WTC11 (cell line): ENCODE measurements around the gene WDR11. TPM values are rescaled to one million over a fixed set of nuclear protein-coding genes. Genes with fewer than 3 reads are reported as not detected.

ENCODE experiments used
- ATAC-seq: fragments of 200-7000 bp; cut with Tn5 transposase; 2 replicates; pipeline ENCODE4 v1.10.0; 2021; ENCODE audit warnings: mild to moderate bottlenecking, moderate library complexity
- CTCF ChIA-PET: fragments of 300-600 bp; sonication (Branson Sonifier 250); formaldehyde crosslinking; loops from one replicate; lab custom pipeline; 2021; ENCODE audit warnings: antibody characterized with exemption; lab: Charles Lee
- POLR2A ChIA-PET: fragments of 350-600 bp; sonication (Branson Sonifier 250); formaldehyde crosslinking; loops from one replicate; lab custom pipeline; 2021; ENCODE audit warnings: antibody characterized with exemption; lab: Charles Lee
- DNase-seq: peaks from one replicate; pipeline ENCODE4 v3.0.0; 2021; ENCODE audit warnings: low spot score
- H3K27ac Mint-ChIP-seq: 2 replicates; pipeline ENCODE4 v1.8.0; 2021; ENCODE audit warnings: mixed read lengths
- H3K27me3 Mint-ChIP-seq: 2 replicates; pipeline ENCODE4 v1.8.0; 2021; ENCODE audit warnings: low read depth, mild to moderate bottlenecking, moderate library complexity, mixed read lengths
- H3K36me3 Mint-ChIP-seq: 2 replicates; pipeline ENCODE4 v1.8.0; 2021; ENCODE audit warnings: mixed read lengths
- H3K4me1 Mint-ChIP-seq: 2 replicates; pipeline ENCODE4 v1.8.0; 2022; ENCODE audit warnings: mixed read lengths
- H3K4me3 Mint-ChIP-seq: 2 replicates; pipeline ENCODE4 v1.8.0; 2021; ENCODE audit warnings: mild to moderate bottlenecking, moderate library complexity, mixed read lengths
- H3K9me3 Mint-ChIP-seq: 2 replicates; pipeline ENCODE4 v1.8.0; 2021; ENCODE audit warnings: mixed read lengths
- AR ChIP-seq: fragments of 250-450 bp; sonication (Bioruptor Pico); IDR thresholded peaks from 2 replicates; pipeline ENCODE4 v1.9.0; 2021; ENCODE audit warnings: mild to moderate bottlenecking
- ATF6 ChIP-seq: sonication (generic); formaldehyde crosslinking; IDR thresholded peaks from 2 replicates; pipeline ENCODE4 v1.8.1; 2023; ENCODE audit warnings: mild to moderate bottlenecking, missing genetic modification reagents
- CTCF ChIP-seq: fragments of 200-600 bp; IDR thresholded peaks from 2 replicates; pipeline ENCODE4 v1.8.0; 2022; ENCODE audit warnings: antibody characterized with exemption
- E2F5 ChIP-seq: sonication (generic); formaldehyde crosslinking; IDR thresholded peaks from 2 replicates; pipeline ENCODE4 v1.8.1; 2022; ENCODE audit warnings: mild to moderate bottlenecking, moderate library complexity, missing genetic modification reagents
- ETV6 ChIP-seq: sonication (generic); formaldehyde crosslinking; IDR thresholded peaks from 2 replicates; pipeline ENCODE4 v1.8.1; 2022; ENCODE audit warnings: mild to moderate bottlenecking, missing genetic modification reagents
- GABPB1 ChIP-seq: sonication (generic); formaldehyde crosslinking; IDR thresholded peaks from 2 replicates; pipeline ENCODE4 v1.8.1; 2023; ENCODE audit warnings: mild to moderate bottlenecking, missing genetic modification reagents
- GTF2I ChIP-seq: fragments of 250-450 bp; sonication (Bioruptor Pico); conservative IDR thresholded peaks from 2 replicates; pipeline ENCODE4 v1.4.0; 2021; ENCODE audit warnings: mild to moderate bottlenecking
- HMGA2 ChIP-seq: fragments of 250-450 bp; sonication (Bioruptor Pico); IDR thresholded peaks from 2 replicates; pipeline ENCODE4 v1.4.0; 2021; ENCODE audit warnings: mild to moderate bottlenecking, moderate library complexity
- IRF1 ChIP-seq: sonication (generic); formaldehyde crosslinking; IDR thresholded peaks from 2 replicates; pipeline ENCODE4 v1.8.0; 2023; ENCODE audit warnings: missing genetic modification reagents
- JUN ChIP-seq: sonication (generic); formaldehyde crosslinking; IDR thresholded peaks from 2 replicates; pipeline ENCODE4 v1.8.0; 2023; ENCODE audit warnings: mild to moderate bottlenecking, missing genetic modification reagents
- NFE2L1 ChIP-seq: sonication (generic); formaldehyde crosslinking; IDR thresholded peaks from 2 replicates; pipeline ENCODE4 v1.8.1; 2023; ENCODE audit warnings: missing genetic modification reagents
- NFYB ChIP-seq: sonication (generic); formaldehyde crosslinking; conservative IDR thresholded peaks from 2 replicates; pipeline ENCODE4 v1.8.0; 2022; ENCODE audit warnings: low read depth, missing genetic modification reagents
- PRRX2 ChIP-seq: fragments of 250-450 bp; sonication (Bioruptor Pico); IDR thresholded peaks from 2 replicates; pipeline ENCODE4 v1.8.0; 2021; ENCODE audit warnings: mild to moderate bottlenecking
- SMAD3 ChIP-seq: sonication (generic); formaldehyde crosslinking; IDR thresholded peaks from 2 replicates; pipeline ENCODE4 v1.8.0; 2022; ENCODE audit warnings: missing genetic modification reagents, mild to moderate bottlenecking, borderline replicate concordance
- ZMAT4 ChIP-seq: fragments of 250-450 bp; sonication (Bioruptor Pico); IDR thresholded peaks from 2 replicates; pipeline ENCODE4 v1.9.0; 2021; ENCODE audit warnings: mild to moderate bottlenecking
- ZNF263 ChIP-seq: sonication (generic); formaldehyde crosslinking; IDR thresholded peaks from 2 replicates; pipeline ENCODE4 v1.8.1; 2022; ENCODE audit warnings: low read depth, mild to moderate bottlenecking, moderate library complexity, missing genetic modification reagents
- ZNF396 ChIP-seq: fragments of 250-450 bp; sonication (Bioruptor Pico); IDR thresholded peaks from 2 replicates; pipeline ENCODE4 v1.8.0; 2021; ENCODE audit warnings: mild to moderate bottlenecking, moderate library complexity, borderline replicate concordance
- ZNF532 ChIP-seq: fragments of 250-450 bp; sonication (Bioruptor Pico); IDR thresholded peaks from 2 replicates; pipeline ENCODE4 v1.9.0; 2021; ENCODE audit warnings: mild to moderate bottlenecking, borderline replicate concordance
- total RNA-seq: library from RNA; stranded (reverse); gene quantifications from 3 replicates; pipeline ENCODE4 v1.2.3, GENCODE V29; 2021

Gene WDR11
- total RNA-seq, 1 experiment from 2014 or later: 41.5 TPM

GRCh38 chr10:120813085-120813484, 38.1 kb upstream of the WDR11 start:
- no peak overlapping the region for H3K4me3 Mint-ChIP-seq
- CTCF ChIA-PET: no interaction called here

GRCh38 chr10:120818301-120818700, 32.9 kb upstream of the WDR11 start:
- peak; percentile 28 for DNase-seq
- H3K4me3 Mint-ChIP-seq: no peak overlapping the region
- H3K27ac Mint-ChIP-seq: no peak overlapping the region
- ATAC-seq: peak; percentile 91
- TF ChIP-seq E2F5 (no peak), SMAD3 (CRISPR knock-in tag) (no peak), NFYB (CRISPR knock-in tag) (no peak)
- TF ChIP-seq, all 79 proteins: peak for 0
- POLR2A ChIA-PET: no interaction called here
- no peaks in the 10 kb centered on the region for H3K36me3 Mint-ChIP-seq
- H3K27me3 Mint-ChIP-seq: peaks cover 4% of the 10 kb centered on the region; the same call in 1 of the 2 replicates
- peaks cover 13% of the 10 kb centered on the region for H3K9me3 Mint-ChIP-seq
- H3K4me1 Mint-ChIP-seq: peaks cover 9% of the 10 kb centered on the region
- CTCF ChIA-PET: interaction anchor here (1.3 kb wide), 1 partner anchor 77 kb away, joined by 4 read pairs; no protein-coding TSS in a partner anchor

More at GRCh38 chr10:120813085-120813484, 38.1 kb upstream of the WDR11 start:
- TF ChIP-seq ZMAT4 (CRISPR knock-in tag) (no peak), GTF2I (no peak), HMGA2 (no peak), ZNF263 (CRISPR knock-in tag) (no peak)
- no peak overlapping the region for H3K27ac Mint-ChIP-seq
- peaks cover 4% of the 10 kb centered on the region for H3K9me3 Mint-ChIP-seq
- ATAC-seq (no peak), DNase-seq (no peak)
- peaks cover under 1% of the 10 kb centered on the region; the same call in 1 of the 2 replicates for H3K27me3 Mint-ChIP-seq
- POLR2A ChIA-PET: no interaction called here
- peaks cover 14% of the 10 kb centered on the region for H3K4me1 Mint-ChIP-seq
- H3K36me3 Mint-ChIP-seq: no peaks in the 10 kb centered on the region

- CTCF ChIA-PET: no interaction called here
- TF ChIP-seq ZNF532 (CRISPR knock-in tag) (no peak), CTCF (no peak), GABPB1 (CRISPR knock-in tag) (no peak), ATF6 (CRISPR knock-in tag) (no peak), ZNF263 (CRISPR knock-in tag) (no peak), ZNF396 (no peak), AR (CRISPR knock-in tag) (no peak), JUN (CRISPR knock-in tag) (no peak), IRF1 (CRISPR knock-in tag) (no peak), PRRX2 (no peak), ETV6 (CRISPR knock-in tag) (no peak), NFE2L1 (no peak), E2F5 (no peak)
These were observed 31.8 kb upstream of the WDR11 start for GRCh38 chr10:120819366-120819765.

More at GRCh38 chr10:120819366-120819765, 31.8 kb upstream of the WDR11 start:
- H3K9me3 Mint-ChIP-seq: peaks cover 13% of the 10 kb centered on the region
- H3K27ac Mint-ChIP-seq: no peak overlapping the region
- POLR2A ChIA-PET: no interaction called here
- no peak for ATAC-seq
- H3K27me3 Mint-ChIP-seq: peaks cover 4% of the 10 kb centered on the region; the same call in 1 of the 2 replicates
- H3K4me3 Mint-ChIP-seq: no peak overlapping the region
- DNase-seq: no peak
- no peaks in the 10 kb centered on the region for H3K36me3 Mint-ChIP-seq
- peaks cover 9% of the 10 kb centered on the region for H3K4me1 Mint-ChIP-seq
